Activated naive CD4-positive, alpha-beta T cell treated with anti-CD3 and anti-CD28 coated beads, Interleukin-2, amount 50 U/mL, for 24 hours (primary cell): ENCODE results near the gene MRPS7.
"Not testable (repeated sequence)": the region's sequence is repeated elsewhere in the genome, so short reads cannot be mapped to it uniquely, and the experiment has no call there.

ENCODE experiments used
- H3K27ac Mint-ChIP-seq: one replicate; pipeline ENCODE4 v1.8.0; 2021; ENCODE audit warnings: mild to moderate bottlenecking, mixed read lengths
- H3K27me3 Mint-ChIP-seq: one replicate; pipeline ENCODE4 v1.8.0; 2021; ENCODE audit warnings: mixed read lengths
- H3K36me3 Mint-ChIP-seq: one replicate; pipeline ENCODE4 v1.8.0; 2021; ENCODE audit warnings: mixed read lengths
- H3K4me1 Mint-ChIP-seq: one replicate; pipeline ENCODE4 v1.8.0; 2021; ENCODE audit warnings: mixed read lengths
- H3K4me3 Mint-ChIP-seq: one replicate; pipeline ENCODE4 v1.8.0; 2021; ENCODE audit warnings: mild to moderate bottlenecking, mixed read lengths
- H3K9me3 Mint-ChIP-seq: one replicate; pipeline ENCODE4 v1.8.0; 2021; ENCODE audit warnings: mixed read lengths

Gene MRPS7

GRCh38 chr17:75277664-75278071, 16.0 kb downstream of the MRPS7 start:
- Mint-ChIP-seq H3K4me1 (peaks cover 14% of the 10 kb centered on the region), H3K36me3 (peaks cover 9% of the 10 kb centered on the region), H3K4me3 (no peak overlapping the region), H3K9me3 (no peaks in the 10 kb centered on the region), H3K27ac (no peak overlapping the region), H3K27me3 (no peaks in the 10 kb centered on the region)

GRCh38 chr17:75280189-75280588, 18.5 kb downstream of the MRPS7 start:
- H3K36me3 Mint-ChIP-seq, H3K27me3 Mint-ChIP-seq, H3K4me3 Mint-ChIP-seq, H3K27ac Mint-ChIP-seq, H3K4me1 Mint-ChIP-seq, H3K9me3 Mint-ChIP-seq: not testable (repeated sequence)

- Mint-ChIP-seq H3K4me1 (peaks cover 11% of the 10 kb centered on the region), H3K27me3 (no peaks in the 10 kb centered on the region), H3K4me3 (no peak overlapping the region), H3K27ac (no peak overlapping the region), H3K9me3 (no peaks in the 10 kb centered on the region), H3K36me3 (peaks cover 11% of the 10 kb centered on the region)
These were observed 23.4 kb downstream of the MRPS7 start for GRCh38 chr17:75285123-75285522.

DNA sequence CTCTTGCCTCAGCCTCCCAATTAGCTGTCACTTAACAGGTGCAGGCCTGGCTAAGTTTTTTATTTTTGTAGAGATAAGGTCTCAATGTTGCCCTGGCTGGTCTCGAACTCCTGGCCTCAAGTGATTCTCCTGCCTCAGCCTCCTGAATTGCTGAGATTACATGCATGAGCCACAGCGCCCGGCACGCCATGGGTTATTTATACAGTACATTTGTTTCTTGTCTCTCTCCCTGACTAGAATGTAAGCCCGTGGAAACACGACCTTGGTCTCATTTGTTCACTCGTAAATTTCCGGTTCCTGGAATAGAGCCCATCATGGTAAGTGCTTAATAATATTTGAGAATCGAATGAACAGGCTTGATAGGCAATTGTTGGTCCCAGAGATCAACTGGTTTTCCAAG, 25.5 kb downstream of the MRPS7 start:
- Mint-ChIP-seq H3K36me3 (peaks cover 7% of the 10 kb centered on the region), H3K4me1 (peaks cover 11% of the 10 kb centered on the region), H3K4me3 (no peak overlapping the region)

GRCh38 chr17:75288359-75288758, 26.7 kb downstream of the MRPS7 start:
- H3K9me3 Mint-ChIP-seq: no peaks in the 10 kb centered on the region

More for the DNA sequence above, 25.5 kb downstream of the MRPS7 start:
- Mint-ChIP-seq H3K9me3 (no peaks in the 10 kb centered on the region), H3K27ac (peak overlapping the region; percentile 65), H3K27me3 (no peaks in the 10 kb centered on the region)

GRCh38 chr17:75288770-75289114, 27.1 kb downstream of the MRPS7 start:
- peak overlapping the region; percentile 100 for H3K27ac Mint-ChIP-seq
- no peaks in the 10 kb centered on the region for H3K9me3 Mint-ChIP-seq
- H3K4me3 Mint-ChIP-seq: peak overlapping the region; percentile 100
- peaks cover 3% of the 10 kb centered on the region for H3K36me3 Mint-ChIP-seq
- no peaks in the 10 kb centered on the region for H3K27me3 Mint-ChIP-seq
- H3K4me1 Mint-ChIP-seq: peaks cover 11% of the 10 kb centered on the region

More at GRCh38 chr17:75288359-75288758, 26.7 kb downstream of the MRPS7 start:
- H3K27ac Mint-ChIP-seq: peak overlapping the region; percentile 100
- no peaks in the 10 kb centered on the region for H3K27me3 Mint-ChIP-seq
- peaks cover 5% of the 10 kb centered on the region for H3K36me3 Mint-ChIP-seq
- peak overlapping the region; percentile 100 for H3K4me3 Mint-ChIP-seq
- H3K4me1 Mint-ChIP-seq: peaks cover 11% of the 10 kb centered on the region

GRCh38 chr17:75289115-75289831, 27.6 kb downstream of the MRPS7 start, which contains the start of gene SLC25A19:
SLC25A19 (minus strand) TSS chr17:75289433; CDS start chr17:75286764, 2,669 bp downstream.
- peaks cover 3% of the 10 kb centered on the region for H3K36me3 Mint-ChIP-seq
- H3K27me3 Mint-ChIP-seq: no peaks in the 10 kb centered on the region
- no peaks in the 10 kb centered on the region for H3K9me3 Mint-ChIP-seq
- peak within 1 kb of the TSS; percentile 100 for H3K27ac Mint-ChIP-seq
- H3K4me3 Mint-ChIP-seq: peak within 1 kb of the TSS; percentile 100
- H3K4me1 Mint-ChIP-seq: peaks cover 11% of the 10 kb centered on the region

- Mint-ChIP-seq H3K9me3 (no peaks in the 10 kb centered on the region), H3K27ac (peak overlapping the region; percentile 100), H3K4me3 (peak overlapping the region; percentile 100), H3K36me3 (peaks cover 3% of the 10 kb centered on the region), H3K27me3 (no peaks in the 10 kb centered on the region), H3K4me1 (peaks cover 11% of the 10 kb centered on the region)
These were observed 28.2 kb downstream of the MRPS7 start for GRCh38 chr17:75289832-75290337.

GRCh38 chr17:75292810-75293448, 31.2 kb downstream of the MRPS7 start:
- H3K4me3 Mint-ChIP-seq, H3K27me3 Mint-ChIP-seq, H3K36me3 Mint-ChIP-seq, H3K9me3 Mint-ChIP-seq, H3K27ac Mint-ChIP-seq: not testable (repeated sequence)
- peaks cover 19% of the 10 kb centered on the region for H3K4me1 Mint-ChIP-seq

DNA sequence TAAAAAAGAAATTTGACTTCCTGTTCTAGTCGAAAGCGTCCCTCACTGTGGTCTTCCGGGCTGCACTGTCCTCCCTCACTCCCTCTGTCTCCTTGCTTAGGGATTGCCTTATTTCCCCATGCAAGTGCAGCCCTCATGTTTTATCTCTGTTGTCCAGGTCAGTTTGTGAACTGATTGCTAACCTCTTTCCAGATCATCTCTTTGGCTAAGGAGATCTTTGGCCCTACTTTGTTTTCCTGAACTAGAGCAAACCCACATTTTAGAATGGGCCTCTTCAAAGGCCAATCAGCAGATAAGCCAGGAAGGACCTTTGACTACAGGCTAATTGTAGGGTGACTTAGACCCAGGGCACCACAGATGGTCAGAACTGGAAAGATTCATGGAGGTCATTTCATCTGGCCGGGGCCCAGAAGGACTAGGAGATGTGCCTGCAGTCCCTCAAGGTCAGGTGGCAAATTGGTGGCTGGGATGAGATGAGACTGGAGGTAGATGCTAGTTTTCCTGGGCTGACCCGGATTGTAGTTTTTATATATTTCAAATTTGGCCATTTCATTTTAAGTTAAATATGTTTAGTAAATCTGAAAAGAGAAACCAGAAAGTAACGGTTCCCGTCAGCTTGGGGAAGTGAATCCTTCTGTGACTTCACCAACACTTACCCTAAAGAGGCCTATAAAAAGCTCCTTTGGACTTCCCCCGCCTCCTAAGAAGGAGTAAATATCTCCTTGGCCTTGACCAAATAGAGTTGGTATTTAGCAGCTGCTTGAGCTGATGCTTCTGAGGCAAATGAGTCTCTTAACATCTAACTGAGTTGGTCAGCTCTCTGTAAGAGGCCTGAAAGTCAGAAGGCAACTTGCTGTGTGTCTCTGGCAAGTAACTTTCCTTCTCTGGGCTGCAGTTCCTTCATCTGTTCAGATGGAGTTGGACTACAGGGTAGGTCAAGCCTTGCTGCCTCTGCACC, 33.8 kb downstream of the MRPS7 start:
- Mint-ChIP-seq H3K27me3 (no peaks in the 10 kb centered on the region), H3K36me3 (no peaks in the 10 kb centered on the region), H3K27ac (peak overlapping the region; percentile 1), H3K4me3 (peak overlapping the region; percentile 57), H3K4me1 (peaks cover 10% of the 10 kb centered on the region), H3K9me3 (no peaks in the 10 kb centered on the region)

DNA sequence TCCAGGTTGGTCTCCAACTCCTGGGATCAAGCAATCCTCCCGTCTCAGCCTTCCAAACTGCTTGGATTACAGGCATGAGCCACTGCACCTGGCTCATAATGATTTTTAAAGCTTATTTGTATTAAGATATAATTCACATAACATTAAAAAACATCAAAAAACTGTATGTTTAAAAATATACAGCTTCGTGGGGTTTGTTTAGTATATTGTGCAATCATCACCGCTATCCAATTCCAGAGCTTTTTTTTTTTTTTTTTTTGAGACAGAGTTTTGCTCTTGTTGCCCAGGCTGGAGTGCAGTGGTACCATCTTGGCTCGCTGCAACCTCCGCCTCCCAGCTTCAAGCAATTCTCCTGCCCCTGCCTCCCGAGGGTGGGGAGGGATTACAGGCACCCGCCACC, 38.6 kb downstream of the MRPS7 start:
- Mint-ChIP-seq H3K9me3 (no peaks in the 10 kb centered on the region), H3K27me3 (no peaks in the 10 kb centered on the region), H3K4me1 (peaks cover 7% of the 10 kb centered on the region), H3K27ac (no peak overlapping the region), H3K36me3 (no peaks in the 10 kb centered on the region), H3K4me3 (no peak overlapping the region)

DNA sequence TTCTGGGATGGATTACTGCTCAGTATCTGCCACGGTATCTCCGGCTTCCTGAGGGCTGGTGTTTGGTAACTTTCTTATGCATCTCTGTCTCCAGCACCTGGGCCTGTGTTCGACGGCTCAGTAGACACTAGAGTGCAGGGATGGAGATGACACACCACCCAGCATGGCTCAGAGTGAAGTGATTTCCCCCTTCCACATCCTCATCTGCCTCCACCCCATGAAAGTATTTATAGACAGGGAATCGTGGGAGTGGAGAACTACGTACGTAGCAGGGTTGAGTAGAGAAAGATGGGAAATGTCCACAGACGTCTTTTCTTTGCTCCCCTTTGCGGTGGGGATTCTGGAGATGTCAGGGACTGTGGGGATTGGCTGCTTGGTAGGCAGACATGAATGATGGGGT, 39.4 kb downstream of the MRPS7 start:
- H3K9me3 Mint-ChIP-seq: no peaks in the 10 kb centered on the region
- H3K27ac Mint-ChIP-seq: no peak overlapping the region
- H3K4me3 Mint-ChIP-seq: no peak overlapping the region

GRCh38 chr17:75301502-75302206, 40.0 kb downstream of the MRPS7 start:
- Mint-ChIP-seq H3K27ac (no peak overlapping the region), H3K27me3 (no peaks in the 10 kb centered on the region), H3K4me3 (no peak overlapping the region), H3K9me3 (no peaks in the 10 kb centered on the region), H3K4me1 (peaks cover 5% of the 10 kb centered on the region), H3K36me3 (no peaks in the 10 kb centered on the region)

More for the DNA sequence above, 39.4 kb downstream of the MRPS7 start:
- Mint-ChIP-seq H3K36me3 (no peaks in the 10 kb centered on the region), H3K4me1 (peaks cover 5% of the 10 kb centered on the region), H3K27me3 (no peaks in the 10 kb centered on the region)

DNA sequence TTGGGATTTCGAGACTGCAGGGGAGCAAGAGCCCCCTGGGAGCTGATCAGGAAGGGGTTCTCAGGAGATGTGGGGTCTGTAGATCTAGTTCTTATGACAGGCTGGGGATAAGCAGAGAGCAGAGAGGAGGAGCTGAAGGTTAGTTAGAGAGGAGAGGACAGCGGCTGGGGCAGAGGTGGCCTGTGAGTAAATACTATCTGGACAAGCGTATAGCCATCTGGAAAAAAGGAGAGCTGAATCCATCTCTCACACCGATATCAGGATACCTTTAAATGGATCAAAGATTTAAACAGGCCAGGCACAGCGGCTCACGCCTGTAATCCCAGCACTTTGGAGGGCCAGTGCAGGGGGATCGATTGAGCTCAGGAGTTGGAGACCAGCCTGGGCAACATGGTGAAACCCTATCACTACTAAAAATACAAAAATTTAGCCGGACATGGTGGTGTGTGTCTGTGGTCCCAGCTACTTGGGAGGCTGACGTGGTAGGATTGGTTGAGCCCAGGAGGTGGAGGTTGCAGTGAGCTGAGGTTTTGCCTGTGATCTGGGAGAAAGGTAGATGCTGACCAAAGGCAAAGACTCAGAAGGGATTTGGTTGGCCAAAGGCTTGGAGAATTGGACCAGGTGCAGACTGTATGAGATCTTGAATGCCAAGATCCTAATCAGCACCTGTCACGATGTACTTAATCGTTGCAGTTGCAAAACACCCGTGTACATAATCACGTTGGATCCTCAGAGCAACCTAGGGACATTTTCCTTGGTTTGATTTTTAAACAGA, 46.5 kb downstream of the MRPS7 start:
- Mint-ChIP-seq H3K9me3 (no peaks in the 10 kb centered on the region), H3K4me3 (no peak overlapping the region), H3K4me1 (peaks cover 8% of the 10 kb centered on the region), H3K36me3 (no peaks in the 10 kb centered on the region), H3K27me3 (no peaks in the 10 kb centered on the region), H3K27ac (no peak overlapping the region)
